ENCODE data around the gene AMOTL1.

DNA sequence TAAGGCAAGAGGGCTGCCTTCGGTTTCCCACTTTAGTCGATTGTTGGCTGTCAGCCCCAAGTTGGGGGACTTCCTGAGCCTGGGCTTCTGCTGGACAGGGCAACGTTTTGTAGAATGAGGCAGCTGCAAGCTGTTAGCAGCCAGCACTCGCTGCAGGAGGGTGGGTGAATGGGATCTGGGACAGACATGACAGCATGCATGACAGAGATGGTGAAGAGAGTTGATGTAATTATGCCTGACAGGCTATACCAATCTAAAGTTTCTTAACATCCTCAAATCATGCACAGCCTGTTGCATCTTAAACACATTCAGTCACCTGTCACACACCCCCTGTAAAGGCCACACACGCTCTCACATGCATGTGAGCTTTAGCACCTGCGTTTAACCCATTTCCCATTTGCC lies 156.0 kb downstream of the AMOTL1 start:
- TF ChIP-seq, protein P1, sequence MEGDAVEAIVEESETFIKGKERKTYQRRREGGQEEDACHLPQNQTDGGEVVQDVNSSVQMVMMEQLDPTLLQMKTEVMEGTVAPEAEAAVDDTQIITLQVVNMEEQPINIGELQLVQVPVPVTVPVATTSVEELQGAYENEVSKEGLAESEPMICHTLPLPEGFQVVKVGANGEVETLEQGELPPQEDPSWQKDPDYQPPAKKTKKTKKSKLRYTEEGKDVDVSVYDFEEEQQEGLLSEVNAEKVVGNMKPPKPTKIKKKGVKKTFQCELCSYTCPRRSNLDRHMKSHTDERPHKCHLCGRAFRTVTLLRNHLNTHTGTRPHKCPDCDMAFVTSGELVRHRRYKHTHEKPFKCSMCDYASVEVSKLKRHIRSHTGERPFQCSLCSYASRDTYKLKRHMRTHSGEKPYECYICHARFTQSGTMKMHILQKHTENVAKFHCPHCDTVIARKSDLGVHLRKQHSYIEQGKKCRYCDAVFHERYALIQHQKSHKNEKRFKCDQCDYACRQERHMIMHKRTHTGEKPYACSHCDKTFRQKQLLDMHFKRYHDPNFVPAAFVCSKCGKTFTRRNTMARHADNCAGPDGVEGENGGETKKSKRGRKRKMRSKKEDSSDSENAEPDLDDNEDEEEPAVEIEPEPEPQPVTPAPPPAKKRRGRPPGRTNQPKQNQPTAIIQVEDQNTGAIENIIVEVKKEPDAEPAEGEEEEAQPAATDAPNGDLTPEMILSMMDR (IDR thresholded peaks at IDR 0.05) = no peak
- no peak for TF ChIP-seq POLR2A (IDR thresholded peaks at IDR 0.05)
